MM.1S (cell line): ENCODE results near the gene ARHGEF12.

Experiments
- EZH2phosphoT487 ChIP-seq: fragments of 300-600 bp; sonication (generic); IDR thresholded peaks from 2 replicates; pipeline ENCODE4 v1.6.1; 2018; ENCODE audit warnings: antibody characterized with exemption, low read length
- TF ChIP-seq, protein P1 (sequence below): fragments of 300-600 bp; sonication (generic); IDR thresholded peaks from 2 replicates; pipeline ENCODE4 v1.5.1; 2016; ENCODE audit warnings: antibody characterized with exemption, low read length, mixed read lengths

DNA sequence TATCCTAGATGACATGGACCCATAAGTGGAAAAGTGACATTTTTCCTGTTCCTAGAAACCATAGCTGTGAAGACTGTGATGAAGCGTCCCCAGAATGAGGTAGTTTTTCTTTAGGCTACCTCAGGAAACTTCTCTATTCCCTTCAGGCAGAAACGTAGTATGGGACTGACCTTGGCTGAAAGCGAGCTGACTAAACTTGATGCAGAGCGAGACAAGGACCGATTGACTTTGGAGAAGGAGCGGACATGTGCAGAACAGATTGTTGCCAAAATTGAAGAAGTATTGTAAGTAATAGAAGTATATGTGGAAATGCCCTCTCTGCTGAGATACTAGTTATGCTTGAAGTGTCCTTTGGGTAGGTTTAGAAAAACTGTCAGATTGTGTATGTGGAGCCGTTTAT is 110.6 kb downstream of the ARHGEF12 start:
- TF ChIP-seq EZH2phosphoT487, result no peak
- TF ChIP-seq, protein P1, sequence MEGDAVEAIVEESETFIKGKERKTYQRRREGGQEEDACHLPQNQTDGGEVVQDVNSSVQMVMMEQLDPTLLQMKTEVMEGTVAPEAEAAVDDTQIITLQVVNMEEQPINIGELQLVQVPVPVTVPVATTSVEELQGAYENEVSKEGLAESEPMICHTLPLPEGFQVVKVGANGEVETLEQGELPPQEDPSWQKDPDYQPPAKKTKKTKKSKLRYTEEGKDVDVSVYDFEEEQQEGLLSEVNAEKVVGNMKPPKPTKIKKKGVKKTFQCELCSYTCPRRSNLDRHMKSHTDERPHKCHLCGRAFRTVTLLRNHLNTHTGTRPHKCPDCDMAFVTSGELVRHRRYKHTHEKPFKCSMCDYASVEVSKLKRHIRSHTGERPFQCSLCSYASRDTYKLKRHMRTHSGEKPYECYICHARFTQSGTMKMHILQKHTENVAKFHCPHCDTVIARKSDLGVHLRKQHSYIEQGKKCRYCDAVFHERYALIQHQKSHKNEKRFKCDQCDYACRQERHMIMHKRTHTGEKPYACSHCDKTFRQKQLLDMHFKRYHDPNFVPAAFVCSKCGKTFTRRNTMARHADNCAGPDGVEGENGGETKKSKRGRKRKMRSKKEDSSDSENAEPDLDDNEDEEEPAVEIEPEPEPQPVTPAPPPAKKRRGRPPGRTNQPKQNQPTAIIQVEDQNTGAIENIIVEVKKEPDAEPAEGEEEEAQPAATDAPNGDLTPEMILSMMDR, result no peak
